ENCODE data around the gene TFDP1. TPM values are rescaled to one million over a fixed set of nuclear protein-coding genes. Genes with fewer than 3 reads are reported as not detected.

Gene TFDP1
- total RNA-seq, 4 donors from 2014 or later = 21.9 to 49.0 (median 29.2) TPM

- WGBS, 2 donors (ENCODE audit: low coverage in 1 of 2) = 91 to 95% methylated on average over 4 to 15 of the region's 15 CpGs
- H3K27me3 ChIP-seq = no peaks in the 10 kb centered on the region
- peaks cover 0 to 41% (median 7%) of the 10 kb centered on the region in 3 donors for H3K4me1 ChIP-seq
- TF ChIP-seq CTCF (IDR thresholded peaks at IDR 0.05) (no peak), POLR2A (IDR thresholded peaks at IDR 0.05) (no peak), POLR2AphosphoS5 (IDR thresholded peaks at IDR 0.05) (no peak), EP300 (IDR thresholded peaks at IDR 0.05) (no peak)
- ATAC-seq = no peak
- H3K36me3 ChIP-seq = no peaks in the 10 kb centered on the region
- H3K27ac ChIP-seq = no peak overlapping the region
- H3K9me3 ChIP-seq = no peaks in the 10 kb centered on the region
- H3K4me3 ChIP-seq = no peak overlapping the region
Observed at GRCh38 chr13:113650275-113650674, 65.7 kb downstream of the TFDP1 start.

- H3K27ac ChIP-seq = no peak overlapping the region
- H3K4me1 ChIP-seq = peaks cover 0 to 41% (median 7%) of the 10 kb centered on the region in 3 donors
- no peaks in the 10 kb centered on the region for H3K9me3 ChIP-seq
- H3K36me3 ChIP-seq = no peaks in the 10 kb centered on the region
- ATAC-seq = no peak
- no peaks in the 10 kb centered on the region for H3K27me3 ChIP-seq
- TF ChIP-seq POLR2AphosphoS5 (IDR thresholded peaks at IDR 0.05) (no peak), POLR2A (IDR thresholded peaks at IDR 0.05) (no peak), EP300 (IDR thresholded peaks at IDR 0.05) (no peak), CTCF (IDR thresholded peaks at IDR 0.05) (no peak)
- WGBS, 2 donors (ENCODE audit: low coverage in 1 of 2) = 91 to 93% methylated on average over 7 to 15 of the region's 16 CpGs
- no peak overlapping the region for H3K4me3 ChIP-seq
Observed at GRCh38 chr13:113650731-113651148, 66.2 kb downstream of the TFDP1 start.

DNA sequence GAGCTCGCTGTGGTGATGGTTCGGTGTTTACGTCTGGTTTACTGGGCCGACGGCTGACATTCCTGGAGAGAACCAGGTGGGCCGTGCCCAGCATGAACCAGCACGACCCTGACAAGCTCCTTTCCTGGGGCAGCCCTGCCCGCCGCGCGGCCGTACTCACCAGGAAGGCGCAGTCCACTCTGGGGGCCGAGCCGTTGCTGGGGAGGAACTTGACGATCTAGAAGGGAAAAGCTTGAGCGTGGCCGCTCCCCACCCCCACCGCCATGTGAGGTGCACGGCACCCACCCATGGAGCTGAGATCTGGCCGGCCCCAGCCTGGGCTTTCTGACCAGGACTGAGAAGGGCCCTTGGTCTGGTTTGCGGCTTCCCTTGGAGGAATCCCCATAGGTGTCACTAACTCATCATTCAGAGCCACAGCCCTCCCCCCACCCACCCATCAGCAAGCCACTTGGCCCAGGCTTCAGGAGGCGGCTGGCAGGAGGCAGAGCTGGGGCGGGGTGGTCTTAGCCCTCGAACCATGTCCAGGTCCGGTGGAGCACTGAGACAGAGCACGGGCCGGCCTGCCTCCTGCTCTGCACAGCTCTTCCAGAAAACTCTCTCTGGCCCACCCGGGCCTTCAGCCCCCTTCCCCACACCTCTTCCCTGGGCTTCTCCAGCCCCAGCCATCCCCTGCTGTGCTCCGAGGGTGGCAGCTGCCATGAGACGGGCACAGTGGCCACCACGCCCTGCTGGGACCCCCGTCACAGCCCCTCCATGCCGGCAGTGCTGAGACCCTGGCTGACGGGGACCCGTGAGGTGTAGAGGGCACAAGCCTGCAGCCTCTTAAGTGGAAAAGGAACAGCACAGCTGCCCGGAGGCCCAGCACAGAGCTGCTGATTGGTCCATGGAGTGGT is 67.2 kb downstream of the TFDP1 start:
- Histone ChIP-seq H3K9me3 (no peaks in the 10 kb centered on the region), H3K4me3 (no peak overlapping the region), H3K27me3 (no peaks in the 10 kb centered on the region), H3K27ac (no peak overlapping the region), H3K4me1 (peaks cover 0 to 39% (median 7%) of the 10 kb centered on the region in 3 donors), H3K36me3 (no peaks in the 10 kb centered on the region)
- TF ChIP-seq POLR2A (IDR thresholded peaks at IDR 0.05) (no peak), POLR2AphosphoS5 (IDR thresholded peaks at IDR 0.05) (no peak), EP300 (IDR thresholded peaks at IDR 0.05) (no peak), CTCF (IDR thresholded peaks at IDR 0.05) (no peak)
- no peak for ATAC-seq
- WGBS, 2 donors (ENCODE audit: low coverage in 1 of 2) = 94% methylated on average over 6 of the region's 37 CpGs; no CpG with 5 or more reads in 1 of the 2 donors

DNA sequence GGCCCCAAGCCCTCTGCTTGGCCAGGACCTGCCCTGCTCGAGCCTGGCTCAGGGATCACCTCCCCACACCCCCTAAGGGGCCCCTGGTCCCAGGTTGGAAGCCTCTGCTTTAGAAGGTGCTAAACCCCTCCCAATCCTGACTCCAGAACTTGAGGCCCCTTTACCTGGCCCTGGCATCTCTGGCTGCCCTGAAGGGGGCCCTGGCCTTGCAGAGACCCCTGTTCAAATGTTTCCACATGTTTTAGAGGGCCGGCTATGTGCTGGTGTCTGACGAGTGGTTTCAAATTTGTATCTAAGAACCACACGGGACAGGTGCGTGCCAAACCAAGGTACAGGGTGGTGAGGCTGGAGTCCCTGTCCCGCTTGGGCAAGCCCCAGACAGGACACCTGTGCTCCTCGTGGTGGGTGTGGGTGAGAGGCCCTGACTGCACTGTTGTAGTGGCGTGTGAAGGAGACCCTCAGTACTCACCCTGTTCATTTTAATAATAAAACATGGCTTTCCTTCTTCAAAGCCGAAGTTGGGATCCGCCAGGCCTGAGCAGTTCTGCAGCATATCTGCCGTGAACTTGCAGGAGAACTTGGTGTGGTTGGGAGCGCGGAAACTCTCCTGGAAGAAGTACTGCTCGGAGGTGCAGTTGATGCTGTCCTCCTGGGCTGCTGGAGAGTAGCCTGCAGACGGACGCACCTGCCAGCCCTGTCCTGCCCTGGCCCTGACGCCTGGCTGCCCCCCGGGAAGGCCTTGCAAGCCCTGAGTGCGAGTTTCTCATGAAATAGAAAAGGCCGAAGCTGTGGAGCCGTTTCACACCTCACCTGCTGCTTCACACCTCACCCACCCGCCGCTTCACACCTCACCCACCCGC is 68.1 kb downstream of the TFDP1 start:
- H3K9me3 ChIP-seq = no peaks in the 10 kb centered on the region
- whole genome bisulfite sequencing, 2 donors (ENCODE audit: low coverage in 1 of 2) = 77 to 89% methylated on average over 7 to 10 of the region's 24 CpGs
- H3K36me3 ChIP-seq = no peaks in the 10 kb centered on the region
- no peaks in the 10 kb centered on the region for H3K27me3 ChIP-seq
- ATAC-seq = no peak
- TF ChIP-seq POLR2A (IDR thresholded peaks at IDR 0.05) (no peak), POLR2AphosphoS5 (IDR thresholded peaks at IDR 0.05) (no peak), CTCF (IDR thresholded peaks at IDR 0.05) (no peak), EP300 (IDR thresholded peaks at IDR 0.05) (no peak)
- H3K27ac ChIP-seq = no peak overlapping the region
- H3K4me1 ChIP-seq = peaks cover 0 to 31% (median 4%) of the 10 kb centered on the region in 3 donors
- no peak overlapping the region for H3K4me3 ChIP-seq

Data from gastroesophageal sphincter (tissue), 4 donors.